Measurements from ENCODE around the gene SLC12A5.
"Not testable (repeated sequence)": the region's sequence is repeated elsewhere in the genome, so short reads cannot be mapped to it uniquely, and the experiment has no call there.

Gene SLC12A5

DNA sequence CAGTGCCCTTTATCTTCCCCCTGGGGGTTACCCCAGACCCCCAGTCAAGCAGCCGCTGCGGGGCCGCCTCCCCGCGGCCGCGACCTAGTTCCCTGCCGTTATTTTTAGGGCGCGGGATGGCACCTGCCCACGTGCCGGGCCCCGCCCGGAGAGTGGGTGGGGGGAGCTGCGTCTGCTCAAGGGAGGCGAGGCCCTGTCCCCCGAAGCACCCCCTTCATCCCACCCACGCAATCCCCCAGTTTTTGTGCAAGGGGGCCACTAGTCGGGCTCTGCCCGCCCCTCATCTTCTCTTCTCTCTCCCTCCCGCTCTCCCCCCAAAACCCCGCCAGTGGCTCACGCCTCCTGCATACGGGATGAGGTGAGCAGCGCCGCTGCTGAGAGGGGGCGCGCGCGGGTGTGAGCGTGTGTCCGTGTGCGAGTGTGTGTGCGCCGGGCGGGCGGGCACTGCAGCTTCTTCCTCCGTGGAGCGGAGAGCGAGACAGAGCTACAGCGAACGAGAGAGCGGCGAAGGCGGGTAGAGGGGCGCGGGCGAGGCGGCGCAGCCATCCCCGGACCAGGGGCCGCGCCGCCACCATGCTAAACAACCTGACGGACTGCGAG, at the start of gene SLC12A5:
Gene SLC12A5 (plus strand): TSS at position 444 of the 600 bp plus-strand sequence. CDS start 130 bp downstream, at position 574.
- no peak for DNase-seq (ENCODE audit: low spot score)

GRCh38 chr20:45981261-45981660, 47.8 kb upstream of the SLC12A5 start:
- DNase-seq (ENCODE audit: low spot score) = no peak

GRCh38 chr20:45983279-45983743, 45.7 kb upstream of the SLC12A5 start:
- no peak for DNase-seq (ENCODE audit: low spot score)

DNA sequence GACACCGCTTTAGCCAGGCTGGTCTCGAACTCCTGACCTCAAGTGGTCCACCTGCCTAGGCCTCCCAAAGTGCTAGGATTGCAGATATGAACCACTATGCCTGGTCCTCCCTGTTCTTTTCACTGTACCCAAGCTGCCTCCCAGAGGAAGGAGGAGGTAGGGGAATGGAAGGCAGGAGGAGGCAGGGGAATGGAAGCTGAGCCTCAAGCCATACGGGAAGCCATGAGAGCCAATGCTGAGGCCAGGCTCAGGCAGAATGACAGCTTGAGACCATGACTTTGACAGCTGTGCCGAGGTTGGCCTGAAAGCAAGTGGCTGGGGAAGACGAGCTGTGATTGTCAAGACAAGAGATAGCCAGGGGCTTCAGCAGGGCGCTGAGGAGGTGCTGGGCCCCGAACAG, 43.4 kb upstream of the SLC12A5 start:
- no peak for DNase-seq (ENCODE audit: low spot score)

DNA sequence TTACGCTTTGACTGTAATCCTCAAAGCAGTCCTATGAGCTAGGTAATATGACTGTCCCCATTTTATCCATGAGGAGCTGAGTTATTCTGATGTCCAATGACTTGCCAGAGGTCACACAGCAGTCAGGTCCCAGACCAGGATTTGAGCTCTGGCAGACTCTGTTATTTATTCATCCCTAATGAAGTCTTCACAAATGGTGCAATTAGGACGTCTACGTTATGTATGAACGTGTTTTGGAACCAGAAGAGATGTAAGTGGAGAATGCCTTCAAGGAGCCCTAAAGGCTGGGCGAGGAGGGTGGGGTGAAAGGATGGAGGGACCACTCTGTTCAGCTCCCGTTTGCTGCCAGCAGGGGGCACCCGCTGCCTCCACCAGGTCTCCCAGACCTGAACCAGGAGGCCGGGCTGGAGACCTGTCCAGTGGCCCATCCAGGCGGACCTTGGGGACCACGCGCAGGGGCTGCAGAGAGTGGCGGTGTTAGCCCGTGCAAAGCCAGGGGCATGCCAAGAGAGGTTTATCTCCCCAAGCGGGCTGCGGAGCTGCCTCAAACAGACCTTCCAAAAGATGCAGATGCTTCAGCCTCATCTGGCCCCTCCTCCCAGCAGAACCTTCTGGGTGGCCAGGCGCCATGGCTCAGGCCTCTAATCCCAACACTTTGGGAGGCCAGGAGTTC, 41.8 kb upstream of the SLC12A5 start:
- DNase-seq (ENCODE audit: low spot score) = peak; percentile 75

- not testable (repeated sequence) for DNase-seq (ENCODE audit: low spot score)
Observed at GRCh38 chr20:45988830-45989229, 40.2 kb upstream of the SLC12A5 start.

DNA sequence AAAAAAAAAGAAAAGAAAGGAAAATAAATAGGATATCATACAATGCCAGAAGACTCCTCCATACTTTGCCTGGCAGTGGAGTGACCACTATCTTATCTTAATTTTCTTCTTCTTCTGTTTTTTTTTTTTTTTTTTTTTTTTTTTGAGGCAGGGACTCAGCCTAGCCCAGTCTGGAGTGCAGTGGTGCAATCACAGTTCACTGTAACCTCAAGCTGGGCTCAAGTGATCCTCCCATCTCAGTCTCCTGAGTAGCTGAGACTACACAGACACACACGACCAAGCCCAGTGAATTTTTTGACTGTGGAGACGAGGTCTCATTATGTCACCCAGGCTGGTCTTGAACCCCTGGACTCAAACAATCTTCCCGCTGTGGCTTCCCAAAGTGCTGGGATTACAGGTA, 37.4 kb upstream of the SLC12A5 start:
- DNase-seq (ENCODE audit: low spot score) = no peak

DNA sequence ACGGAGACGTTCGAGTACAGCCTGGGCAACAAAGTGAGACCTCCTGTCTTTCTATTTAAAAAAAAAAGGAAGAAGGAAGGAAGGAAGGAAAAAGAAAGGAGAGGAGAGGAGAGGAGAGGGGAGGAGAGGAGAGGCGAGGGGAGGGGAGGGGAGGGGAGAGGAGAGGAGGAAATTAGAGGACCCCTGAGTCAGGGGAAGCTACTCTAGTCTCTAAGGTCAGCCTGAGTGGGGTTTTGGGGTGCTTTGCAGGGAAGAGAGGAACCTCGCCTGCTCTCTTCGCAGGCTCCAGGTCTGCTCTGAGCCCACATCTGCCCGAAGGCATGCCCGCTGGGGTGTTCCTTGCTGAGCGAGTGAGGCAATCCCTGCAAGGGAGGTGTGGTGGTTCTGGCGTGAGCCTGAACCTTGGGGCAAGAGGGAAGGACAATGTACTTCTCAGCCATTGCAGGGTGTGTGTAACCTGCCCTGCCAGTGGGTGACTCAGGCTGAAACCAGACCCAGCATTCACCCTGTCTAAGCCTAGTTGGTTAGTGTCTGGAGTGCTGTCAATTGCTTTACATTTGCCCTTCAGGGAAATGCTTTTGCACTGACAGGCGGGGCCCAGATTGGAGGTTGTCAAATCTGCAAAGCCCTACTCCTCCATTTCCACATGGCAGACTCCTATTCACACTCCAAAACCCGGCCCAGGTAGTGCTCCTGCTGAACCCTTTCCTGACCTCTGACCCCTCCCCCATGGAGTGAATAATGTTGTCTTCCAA, 35.6 kb upstream of the SLC12A5 start:
- DNase-seq (ENCODE audit: low spot score) = peak; percentile 77

DNA sequence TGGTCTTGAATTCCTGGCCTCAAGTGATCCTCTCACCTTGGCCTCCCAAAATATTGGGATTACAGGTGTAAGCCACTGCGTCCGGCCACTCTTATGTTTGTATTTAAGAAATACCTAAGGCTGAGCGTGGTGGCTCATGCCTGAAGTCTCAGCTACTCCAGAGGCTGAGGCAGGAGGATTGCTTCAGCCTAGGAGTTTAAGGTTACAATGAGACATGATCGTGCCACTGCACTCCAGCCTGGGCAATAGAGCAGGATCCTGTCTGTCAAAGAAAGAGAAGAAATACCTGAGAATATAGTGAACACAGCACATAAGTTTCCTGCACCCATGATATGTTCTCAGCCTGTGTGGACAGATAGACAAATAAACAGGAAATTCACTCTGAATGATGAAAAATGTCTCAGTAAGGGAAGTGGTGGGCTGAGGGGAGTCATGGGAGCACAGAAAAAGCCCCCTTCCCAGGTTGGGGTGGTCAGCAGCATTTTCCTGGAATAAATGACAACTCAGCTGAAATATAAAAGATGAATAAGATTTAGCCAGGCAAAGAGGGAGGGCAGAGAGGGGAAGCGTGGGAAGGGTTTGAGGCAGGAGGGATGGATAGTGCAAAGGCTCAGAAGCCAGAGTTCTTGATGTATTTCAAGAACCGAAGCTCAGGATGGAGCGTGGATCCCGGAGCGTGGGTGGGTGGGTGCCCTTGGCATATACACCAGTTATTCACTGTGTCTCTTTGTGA, 34.1 kb upstream of the SLC12A5 start:
- DNase-seq (ENCODE audit: low spot score) = no peak

GRCh38 chr20:45995495-45996097, 33.4 kb upstream of the SLC12A5 start:
- DNase-seq (ENCODE audit: low spot score) = not testable (repeated sequence)

DNA sequence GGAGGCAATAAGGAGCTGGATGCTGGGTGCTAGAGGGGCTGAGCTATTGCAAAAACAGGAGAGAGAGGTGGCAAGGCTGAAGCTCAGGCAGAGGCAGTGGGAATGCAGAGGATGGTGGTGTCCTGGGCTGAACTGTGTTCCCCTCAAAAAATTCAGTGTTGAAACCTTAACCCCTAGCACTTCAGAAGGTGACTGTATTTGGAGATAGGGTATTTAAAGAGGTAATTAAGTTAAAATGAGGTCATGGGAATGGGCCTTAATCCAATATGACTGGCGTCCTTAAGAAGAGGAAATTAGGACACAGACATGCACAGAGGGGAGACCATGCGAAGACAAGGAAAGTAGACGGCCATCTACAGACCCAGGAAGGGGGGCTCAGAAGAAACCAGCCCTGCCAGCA, 31.8 kb upstream of the SLC12A5 start:
- DNase-seq (ENCODE audit: low spot score) = no peak

DNA sequence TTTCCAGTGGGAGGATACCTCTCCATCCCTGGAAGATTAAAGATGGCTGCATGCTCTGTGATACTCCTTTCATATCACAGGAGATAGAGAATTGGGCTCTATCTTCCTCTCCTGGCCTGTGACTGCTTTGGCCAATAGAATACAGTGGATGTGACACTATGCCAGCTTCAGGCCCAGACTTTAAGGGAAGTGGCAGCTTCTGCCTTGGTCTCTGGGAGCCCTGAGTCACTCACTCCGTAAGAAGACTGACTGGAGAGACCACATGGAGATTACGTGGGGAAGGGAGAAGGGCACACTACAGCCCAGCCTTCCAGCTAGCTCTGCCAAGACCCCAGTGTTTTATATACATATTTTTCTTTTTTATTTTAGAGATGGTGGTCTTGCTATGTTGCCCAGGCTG, 30.7 kb upstream of the SLC12A5 start:
- DNase-seq (ENCODE audit: low spot score) = no peak

- no peak for DNase-seq (ENCODE audit: low spot score)
Observed at GRCh38 chr20:45998761-45999160, 30.3 kb upstream of the SLC12A5 start.

DNA sequence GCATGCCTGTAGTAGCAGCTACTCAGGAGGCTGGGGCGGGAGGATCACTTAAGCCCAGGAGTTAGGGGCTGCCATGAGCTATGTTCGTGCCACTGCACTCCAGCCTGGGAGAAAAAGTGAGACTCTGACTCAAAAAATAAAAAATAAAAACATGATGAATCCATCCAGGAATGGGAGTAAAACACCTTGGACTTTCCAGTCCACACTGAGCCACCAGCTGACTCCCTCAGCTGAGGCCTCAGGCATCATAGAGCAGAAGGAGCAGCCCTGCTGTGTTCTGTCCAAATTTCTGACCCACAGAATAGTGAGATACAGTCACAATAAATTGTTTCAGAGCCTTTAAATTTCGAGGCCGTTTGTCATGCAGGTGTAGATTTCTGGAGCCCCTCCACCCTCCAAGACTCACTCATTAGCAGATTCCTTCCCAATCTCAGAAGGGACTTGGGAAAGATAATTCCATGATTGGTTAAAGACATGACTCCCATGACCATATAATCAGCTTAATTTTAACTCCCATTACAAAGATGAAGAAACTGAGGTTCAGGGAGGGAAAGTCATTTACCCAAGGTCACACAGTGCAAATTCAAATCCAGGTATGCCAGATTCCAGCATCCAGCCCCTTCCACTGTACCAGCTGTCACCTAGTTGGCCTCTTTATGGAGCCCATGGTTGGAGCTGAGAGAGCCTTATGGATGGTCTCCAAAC, 29.3 kb upstream of the SLC12A5 start:
- no peak for DNase-seq (ENCODE audit: low spot score)

DNA sequence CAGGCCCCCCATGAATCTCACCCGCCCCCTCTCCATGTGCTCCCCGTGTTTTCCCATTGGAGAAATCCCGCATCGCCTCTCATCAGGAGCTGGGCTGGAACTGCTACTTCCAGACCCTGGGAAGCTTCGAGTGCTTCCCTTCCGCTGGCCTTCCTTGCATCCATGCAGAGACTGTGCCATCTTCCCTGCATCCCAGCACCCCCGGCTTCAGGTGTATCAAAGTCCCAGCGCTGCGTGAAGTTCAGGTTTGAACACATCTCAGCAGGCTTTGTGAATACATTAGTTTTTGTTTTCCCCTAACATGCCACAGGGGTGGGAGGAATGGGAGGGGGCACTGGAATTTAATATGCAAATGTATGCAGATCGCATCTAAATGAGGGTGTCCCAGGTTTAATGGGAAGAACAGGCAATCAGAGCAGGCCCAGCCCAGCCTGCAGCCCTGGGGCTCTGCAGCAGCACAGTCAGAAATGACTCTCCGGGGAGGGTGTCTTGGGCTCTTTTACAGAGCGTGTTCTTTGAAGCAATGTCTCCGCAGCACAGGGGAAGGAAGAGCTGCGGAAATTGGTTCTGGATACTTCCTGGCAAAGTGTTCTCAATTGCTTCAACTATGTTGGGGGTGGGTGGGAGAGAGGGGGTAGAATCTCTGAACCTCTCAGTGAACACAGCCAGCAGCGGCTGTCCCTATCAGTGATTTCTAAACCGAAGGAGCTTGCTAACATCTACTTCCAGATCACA, 28.6 kb upstream of the SLC12A5 start:
- DNase-seq (ENCODE audit: low spot score) = no peak

DNA sequence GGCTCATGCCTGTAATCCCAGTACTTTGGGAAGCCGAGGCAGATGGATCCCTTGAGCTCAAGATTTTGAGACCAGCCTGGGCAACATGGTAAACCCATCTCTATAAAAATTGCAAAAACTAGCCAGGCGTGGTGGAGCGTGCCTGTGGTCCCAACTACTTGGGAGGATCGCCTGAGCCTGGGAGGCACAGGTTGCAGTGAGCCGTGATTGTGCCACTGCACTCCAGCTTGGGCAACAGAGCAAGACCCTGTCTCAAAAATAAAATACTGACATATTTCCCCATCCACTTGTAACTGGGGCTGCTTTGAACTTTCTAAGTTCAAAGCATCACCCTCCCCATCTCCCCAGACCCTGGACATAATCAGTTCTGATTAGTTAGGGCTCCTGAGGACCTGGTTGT, 27.5 kb upstream of the SLC12A5 start:
- DNase-seq (ENCODE audit: low spot score) = no peak

- DNase-seq (ENCODE audit: low spot score) = no peak
Observed at GRCh38 chr20:46002008-46002407, 27.0 kb upstream of the SLC12A5 start.

GRCh38 chr20:46004187-46004586, 24.8 kb upstream of the SLC12A5 start:
- DNase-seq (ENCODE audit: low spot score) = no peak

DNA sequence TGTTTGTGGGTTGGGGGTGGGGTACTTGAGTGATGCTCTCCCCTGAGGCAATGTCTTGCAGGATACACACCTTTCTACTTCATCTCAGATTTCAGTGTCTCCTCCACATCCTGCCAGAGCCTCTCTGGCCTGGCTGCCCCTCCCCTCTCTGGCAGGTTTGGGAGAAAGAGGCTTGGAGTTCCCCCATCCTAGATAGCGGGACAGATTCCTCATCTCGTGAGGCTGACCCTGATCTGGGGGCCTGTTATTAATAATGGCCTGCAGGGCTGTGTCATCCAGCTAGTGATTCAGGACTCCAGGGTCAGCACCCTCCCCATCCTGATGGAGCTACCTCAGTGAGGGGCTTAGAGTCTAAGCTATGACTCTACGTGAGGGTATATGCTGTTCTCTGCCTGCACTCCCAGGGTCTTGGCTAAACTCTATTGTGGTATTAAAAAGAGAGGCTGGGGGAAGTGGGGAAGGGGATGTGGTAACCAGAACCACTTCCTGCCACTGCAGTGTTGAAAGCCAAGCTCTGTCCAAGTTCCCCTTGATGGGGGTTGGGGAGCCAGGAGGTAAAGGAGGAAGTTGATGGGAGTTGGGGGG, 24.0 kb upstream of the SLC12A5 start:
- DNase-seq (ENCODE audit: low spot score) = no peak

- DNase-seq (ENCODE audit: low spot score) = no peak
Observed at GRCh38 chr20:46006022-46006705, 22.9 kb upstream of the SLC12A5 start.
